Activated CD4-positive, alpha-beta T cell treated with anti-CD3 and anti-CD28 coated beads for 48 hours (primary cell): ENCODE data around the gene ANKRD50.

Experiments
- DNase-seq: peaks from one replicate; pipeline ENCODE4 v3.0.0-alpha.2; 2020

ANKRD50 gene

GRCh38 chr4:124708517-124709300 lies 3.8 kb downstream of the ANKRD50 start:
- no peak for DNase-seq

- DNase-seq: no peak
Observed at GRCh38 chr4:124705393-124705792, 7.1 kb downstream of the ANKRD50 start.

GRCh38 chr4:124703154-124703553 lies 9.4 kb downstream of the ANKRD50 start:
- no peak for DNase-seq

GRCh38 chr4:124697441-124697840 lies 15.1 kb downstream of the ANKRD50 start:
- DNase-seq: no peak

GRCh38 chr4:124696182-124696581 lies 16.4 kb downstream of the ANKRD50 start:
- DNase-seq: no peak

GRCh38 chr4:124694946-124695598 lies 17.5 kb downstream of the ANKRD50 start:
- DNase-seq: no peak

GRCh38 chr4:124694306-124694705 lies 18.2 kb downstream of the ANKRD50 start:
- DNase-seq: no peak

- no peak for DNase-seq
Observed at GRCh38 chr4:124691801-124692200, 20.7 kb downstream of the ANKRD50 start.

GRCh38 chr4:124686279-124686678 lies 26.3 kb downstream of the ANKRD50 start:
- DNase-seq: no peak

GRCh38 chr4:124685851-124686250 lies 26.7 kb downstream of the ANKRD50 start:
- no peak for DNase-seq

GRCh38 chr4:124684301-124684700 lies 28.2 kb downstream of the ANKRD50 start:
- DNase-seq: peak; percentile 1

GRCh38 chr4:124682384-124682783 lies 30.1 kb downstream of the ANKRD50 start:
- DNase-seq: no peak

GRCh38 chr4:124666496-124666895 lies 46.0 kb downstream of the ANKRD50 start:
- no peak for DNase-seq

GRCh38 chr4:124658795-124659194 lies 53.7 kb downstream of the ANKRD50 start:
- no peak for DNase-seq

- DNase-seq: no peak
Observed at GRCh38 chr4:124650614-124651013, 61.9 kb downstream of the ANKRD50 start.

- no peak for DNase-seq
Observed at GRCh38 chr4:124647599-124647998, 64.9 kb downstream of the ANKRD50 start.

GRCh38 chr4:124644621-124645020 lies 67.9 kb downstream of the ANKRD50 start:
- DNase-seq: no peak

GRCh38 chr4:124642846-124643245 lies 69.7 kb downstream of the ANKRD50 start:
- no peak for DNase-seq

GRCh38 chr4:124641715-124642381 lies 70.7 kb downstream of the ANKRD50 start:
- DNase-seq: no peak

GRCh38 chr4:124640022-124640730 lies 72.4 kb downstream of the ANKRD50 start:
- DNase-seq: no peak

GRCh38 chr4:124637321-124637720 lies 75.2 kb downstream of the ANKRD50 start:
- no peak for DNase-seq

- DNase-seq: no peak
Observed at GRCh38 chr4:124636788-124637187, 75.7 kb downstream of the ANKRD50 start.

- DNase-seq: no peak
Observed at GRCh38 chr4:124635331-124635730, 77.2 kb downstream of the ANKRD50 start.
